MM.1S (cell line): ENCODE data around the gene F13A1.

Source experiments
- DNase-seq: peaks from one replicate; pipeline ENCODE4 v3.0.0-alpha.2; 2015
- H2AFZ ChIP-seq: fragments of 300-600 bp; sonication (generic); 2 replicates; pipeline ENCODE4 v1.6.0; 2016; ENCODE audit warnings: antibody characterized with exemption, low read length
- H3F3A ChIP-seq: fragments of 300-600 bp; sonication (generic); 2 replicates; pipeline ENCODE4 v1.6.1; 2016; ENCODE audit warnings: mild to moderate bottlenecking, antibody characterized with exemption, low read length, moderate library complexity, mixed read lengths; ENCODE audit not compliant: insufficient read depth
- H3K27ac ChIP-seq: fragments of 300-600 bp; sonication (generic); 2 replicates; pipeline ENCODE4 v1.5.1; 2016; ENCODE audit warnings: mild to moderate bottlenecking, low read length
- H3K27me3 ChIP-seq: fragments of 300-600 bp; sonication (generic); replicated peaks from 2 replicates; pipeline ENCODE4 v1.6.0; 2016; ENCODE audit warnings: low read length; ENCODE audit not compliant: insufficient read depth
- H3K36me3 ChIP-seq: fragments of 300-600 bp; sonication (generic); replicated peaks from 2 replicates; pipeline ENCODE4 v1.6.1; 2016; ENCODE audit warnings: mild to moderate bottlenecking, low read length, mixed read lengths; ENCODE audit not compliant: insufficient read depth
- H3K4me1 ChIP-seq: fragments of 300-600 bp; sonication (generic); 2 replicates; pipeline ENCODE4 v1.6.1; 2016; ENCODE audit warnings: low read length, mixed read lengths
- H3K4me2 ChIP-seq: fragments of 300-600 bp; sonication (generic); 2 replicates; pipeline ENCODE4 v1.6.0; 2016; ENCODE audit warnings: low read depth, low read length
- H3K4me3 ChIP-seq: fragments of 300-600 bp; sonication (generic); 2 replicates; pipeline ENCODE4 v1.5.1; 2016; ENCODE audit warnings: low read length, mixed read lengths
- H3K79me2 ChIP-seq: fragments of 300-600 bp; sonication (generic); 2 replicates; pipeline ENCODE4 v1.6.1; 2016; ENCODE audit warnings: mixed run types, low read length, mixed read lengths
- H3K9ac ChIP-seq: fragments of 300-600 bp; sonication (generic); 2 replicates; pipeline ENCODE4 v1.6.1; 2016; ENCODE audit warnings: low read length, mixed read lengths
- H3K9me2 ChIP-seq: fragments of 300-600 bp; sonication (generic); replicated peaks from 2 replicates; pipeline ENCODE4 v1.6.1; 2016; ENCODE audit warnings: mild to moderate bottlenecking, low read length, mixed read lengths; ENCODE audit not compliant: insufficient read depth
- H3K9me3 ChIP-seq: fragments of 300-600 bp; sonication (generic); replicated peaks from 2 replicates; pipeline ENCODE4 v1.6.1; 2016; ENCODE audit warnings: mild to moderate bottlenecking, low read length, mixed read lengths; ENCODE audit not compliant: insufficient read depth
- H4K20me1 ChIP-seq: fragments of 300-600 bp; sonication (generic); 2 replicates; pipeline ENCODE4 v1.6.1; 2016; ENCODE audit warnings: mild to moderate bottlenecking, low read length, moderate library complexity, mixed read lengths; ENCODE audit not compliant: insufficient read depth
- CTCF ChIP-seq: fragments of 300-600 bp; sonication (generic); IDR thresholded peaks from 2 replicates; pipeline ENCODE4 v1.5.1; 2016; ENCODE audit warnings: antibody characterized with exemption, low read length, mixed read lengths
- EZH2 ChIP-seq: fragments of 300-600 bp; sonication (generic); optimal IDR thresholded peaks from 2 replicates; pipeline ENCODE3; 2017; ENCODE audit warnings: low read depth, mild to moderate bottlenecking, antibody characterized with exemption, low read length, mixed read lengths
- EZH2phosphoT487 ChIP-seq: fragments of 300-600 bp; sonication (generic); IDR thresholded peaks from 2 replicates; pipeline ENCODE4 v1.6.1; 2018; ENCODE audit warnings: antibody characterized with exemption, low read length

F13A1 gene

DNA sequence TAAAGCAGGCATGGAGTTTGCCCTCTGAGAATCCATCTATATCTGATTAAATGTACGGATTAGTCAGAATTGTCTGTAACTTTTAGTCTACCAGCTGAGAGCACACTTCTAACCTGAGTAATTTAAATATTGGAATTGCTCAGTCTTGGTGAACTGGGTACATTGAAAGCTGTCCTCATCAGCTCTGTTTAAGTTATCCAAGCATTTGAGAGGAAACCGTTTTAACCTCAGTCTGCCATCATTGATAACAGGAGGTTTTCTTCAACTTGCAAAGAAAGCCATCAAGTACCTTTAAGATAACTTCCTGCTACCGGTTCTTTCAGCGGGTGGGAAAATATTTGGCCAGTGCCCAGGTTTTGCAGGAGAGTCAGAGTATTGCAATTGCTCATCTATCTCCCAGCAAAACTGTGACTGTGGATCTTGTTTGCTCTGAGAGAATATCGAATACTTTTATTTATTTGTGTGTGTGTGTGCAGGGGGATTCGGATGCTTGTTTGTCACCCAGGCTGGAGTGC lies 31.1 kb upstream of the F13A1 start:
- TF ChIP-seq EZH2 = no peak
- no peak for TF ChIP-seq EZH2phosphoT487
- TF ChIP-seq CTCF = no peak
- no peaks in the 10 kb centered on the region for H3K36me3 ChIP-seq
- H3K9ac ChIP-seq = no peak overlapping the region
- H3K4me2 ChIP-seq = no peak overlapping the region
- H3K9me2 ChIP-seq = no peaks in the 10 kb centered on the region
- no peaks in the 10 kb centered on the region for H3F3A ChIP-seq
- H4K20me1 ChIP-seq = no peaks in the 10 kb centered on the region
- H3K4me3 ChIP-seq = no peak overlapping the region
- no peak for DNase-seq
- H3K27ac ChIP-seq = no peak overlapping the region
- no peaks in the 10 kb centered on the region for H3K4me1 ChIP-seq
- H2AFZ ChIP-seq = no peak overlapping the region
- 0 out of 2 replicates have a peak, but pooled peaks cover 4% of the 10 kb centered on the region for H3K9me3 ChIP-seq
- no peaks in the 10 kb centered on the region for H3K79me2 ChIP-seq
- no peaks in the 10 kb centered on the region for H3K27me3 ChIP-seq

GRCh38 chr6:6350696-6351095 lies 30.2 kb upstream of the F13A1 start:
- Histone ChIP-seq H3K4me3 (no peak overlapping the region), H3K4me2 (no peak overlapping the region), H3K9ac (no peak overlapping the region), H3K9me2 (no peaks in the 10 kb centered on the region), H3K27ac (no peak overlapping the region), H4K20me1 (no peaks in the 10 kb centered on the region), H2AFZ (no peak overlapping the region), H3K36me3 (no peaks in the 10 kb centered on the region), H3K9me3 (0 out of 2 replicates have a peak, but pooled peaks cover 4% of the 10 kb centered on the region), H3F3A (no peaks in the 10 kb centered on the region), H3K79me2 (no peaks in the 10 kb centered on the region), H3K27me3 (no peaks in the 10 kb centered on the region), H3K4me1 (no peaks in the 10 kb centered on the region)
- DNase-seq = no peak
- no peak for TF ChIP-seq CTCF
- TF ChIP-seq EZH2 = no peak
- no peak for TF ChIP-seq EZH2phosphoT487

DNA sequence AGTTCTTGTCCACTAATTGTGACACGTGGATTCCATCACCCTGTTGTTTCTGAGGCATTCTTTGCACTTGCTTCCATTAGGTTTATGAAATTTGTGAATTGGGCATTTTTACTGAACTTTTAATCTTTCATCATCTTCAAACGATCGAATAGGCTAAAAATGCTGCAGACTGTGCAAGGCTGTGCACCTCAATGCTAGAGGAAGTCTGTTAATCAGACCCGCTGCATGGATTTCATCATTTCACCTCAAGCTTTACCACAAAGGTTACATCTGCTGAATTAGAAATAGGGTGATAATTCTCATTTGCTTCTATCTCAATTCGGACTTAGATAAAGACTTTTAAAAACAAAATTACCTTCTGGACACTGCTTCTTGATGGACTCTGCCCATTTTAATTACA lies 27.8 kb upstream of the F13A1 start:
- Histone ChIP-seq H3K9me2 (no peaks in the 10 kb centered on the region), H4K20me1 (no peaks in the 10 kb centered on the region)

More for the DNA sequence above, 27.8 kb upstream of the F13A1 start:
- Histone ChIP-seq H3K9me3 (no peaks in the 10 kb centered on the region), H3K27ac (no peak overlapping the region), H3K4me3 (no peak overlapping the region), H2AFZ (no peak overlapping the region), H3K36me3 (no peaks in the 10 kb centered on the region), H3K27me3 (no peaks in the 10 kb centered on the region), H3K9ac (no peak overlapping the region), H3K4me2 (no peak overlapping the region), H3K79me2 (no peaks in the 10 kb centered on the region), H3K4me1 (no peaks in the 10 kb centered on the region), H3F3A (no peaks in the 10 kb centered on the region)
- no peak for DNase-seq
- TF ChIP-seq CTCF (no peak), EZH2phosphoT487 (no peak), EZH2 (no peak)
